A673 (cell line): Measurements from ENCODE around the gene SHISA7.

Source experiments
- EZH2 ChIP-seq: fragments of 200-600 bp; sonication (generic); IDR thresholded peaks from 2 replicates; pipeline ENCODE4 v1.6.1; 2017; ENCODE audit warnings: borderline replicate concordance, low read depth, mild to moderate bottlenecking, mixed read lengths, antibody characterized with exemption, low read length; ENCODE audit not compliant: poor library complexity, severe bottlenecking
- TF ChIP-seq, protein P1 (sequence below): fragments of 300-800, 200-600 bp; sonication (generic); conservative IDR thresholded peaks from 2 replicates; pipeline ENCODE4 v1.5.1; 2017; ENCODE audit warnings: low read depth, mild to moderate bottlenecking, antibody characterized with exemption, low read length, moderate library complexity, mixed read lengths

DNA sequence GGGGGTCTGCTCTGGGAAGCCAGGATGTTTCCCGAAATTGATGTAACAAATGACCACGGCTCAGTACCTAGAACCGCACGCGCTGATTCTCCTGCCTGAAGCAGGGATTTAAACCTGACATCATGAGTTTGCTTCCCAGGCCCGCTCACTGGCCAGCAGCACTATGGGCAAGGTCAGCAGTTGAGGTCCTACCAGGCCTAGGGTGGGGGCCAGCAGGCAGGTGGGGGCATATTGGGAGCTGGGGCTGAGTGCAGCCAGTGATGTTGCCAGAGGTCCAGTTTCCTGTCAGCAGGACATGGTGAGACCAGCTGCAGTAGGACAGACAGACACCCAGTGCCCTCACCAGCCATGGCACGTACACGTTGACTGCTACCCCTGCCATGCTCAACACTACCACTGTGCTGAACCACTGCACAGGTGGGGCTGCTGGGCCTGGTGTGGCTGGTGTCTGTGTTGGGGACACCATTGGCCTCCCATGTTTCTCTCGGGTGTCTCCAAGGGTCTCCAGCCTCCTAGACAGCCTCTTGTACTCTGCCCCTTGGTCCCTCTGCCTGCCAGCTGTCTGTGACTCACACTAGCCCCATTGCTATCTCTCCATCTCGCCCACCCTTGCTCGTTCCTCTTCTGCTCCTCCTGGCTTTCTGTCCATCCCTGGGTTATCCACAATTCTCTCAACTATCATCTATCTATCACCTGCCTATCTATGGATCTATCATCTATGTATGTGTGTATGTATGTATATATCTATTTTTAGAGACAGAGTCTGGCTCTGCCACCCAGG is 22.6 kb upstream of the SHISA7 start:
- TF ChIP-seq, protein P1, sequence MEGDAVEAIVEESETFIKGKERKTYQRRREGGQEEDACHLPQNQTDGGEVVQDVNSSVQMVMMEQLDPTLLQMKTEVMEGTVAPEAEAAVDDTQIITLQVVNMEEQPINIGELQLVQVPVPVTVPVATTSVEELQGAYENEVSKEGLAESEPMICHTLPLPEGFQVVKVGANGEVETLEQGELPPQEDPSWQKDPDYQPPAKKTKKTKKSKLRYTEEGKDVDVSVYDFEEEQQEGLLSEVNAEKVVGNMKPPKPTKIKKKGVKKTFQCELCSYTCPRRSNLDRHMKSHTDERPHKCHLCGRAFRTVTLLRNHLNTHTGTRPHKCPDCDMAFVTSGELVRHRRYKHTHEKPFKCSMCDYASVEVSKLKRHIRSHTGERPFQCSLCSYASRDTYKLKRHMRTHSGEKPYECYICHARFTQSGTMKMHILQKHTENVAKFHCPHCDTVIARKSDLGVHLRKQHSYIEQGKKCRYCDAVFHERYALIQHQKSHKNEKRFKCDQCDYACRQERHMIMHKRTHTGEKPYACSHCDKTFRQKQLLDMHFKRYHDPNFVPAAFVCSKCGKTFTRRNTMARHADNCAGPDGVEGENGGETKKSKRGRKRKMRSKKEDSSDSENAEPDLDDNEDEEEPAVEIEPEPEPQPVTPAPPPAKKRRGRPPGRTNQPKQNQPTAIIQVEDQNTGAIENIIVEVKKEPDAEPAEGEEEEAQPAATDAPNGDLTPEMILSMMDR, result no peak
- no peak for TF ChIP-seq EZH2
